Measurements from ENCODE around the gene NOVA1. TPM values are rescaled to one million over a fixed set of nuclear protein-coding genes. Genes with fewer than 3 reads are reported as not detected.

NOVA1 gene
- total and polyA plus RNA-seq, 2 of the 4 experiments (the other 2 are of a cell fraction), result 0.90 to 3.0 TPM

GRCh38 chr14:26402126-26402525 lies 195.7 kb downstream of the NOVA1 start:
- TF ChIP-seq BHLHE40 (IDR thresholded peaks at IDR 0.05; ENCODE audit: low read depth, low read length) (no peak), RCOR1 (IDR thresholded peaks at IDR 0.05; ENCODE audit: insufficient replicate concordance, low read length) (no peak), MAFK (IDR thresholded peaks at IDR 0.05; ENCODE audit: low read depth, low read length) (no peak), POLR2A (IDR thresholded peaks at IDR 0.05; ENCODE audit: low read depth, low read length) (no peak), ELK1 (IDR thresholded peaks at IDR 0.05; ENCODE audit: borderline replicate concordance, low read depth, low read length) (no peak), NFE2L2 (IDR thresholded peaks at IDR 0.05; ENCODE audit: low read depth, low read length) (no peak), RFX5 (IDR thresholded peaks at IDR 0.05; ENCODE audit: low read depth, low read length) (no peak), FOS (IDR thresholded peaks at IDR 0.05; ENCODE audit: low read depth, low read length) (no peak), CEBPB (IDR thresholded peaks at IDR 0.05; ENCODE audit: low read depth, low read length) (no peak), MAZ (IDR thresholded peaks at IDR 0.05; ENCODE audit: borderline replicate concordance, low read depth, low read length) (no peak), SMC3 (IDR thresholded peaks at IDR 0.05; ENCODE audit: low read depth, low read length) (no peak)
- intact Hi-C loops (cut with micrococcal nuclease), result no loop called here
- ChIA-PET CTCF (no interaction called here), POLR2A (ENCODE audit: unreplicated experiment) (no interaction called here)
- in situ Hi-C loops (cut with MboI; ENCODE audit: low sequenced_read_pairs), result no loop called here
- H3K4me1 ChIP-seq (ENCODE audit: control insufficient read depth, insufficient read depth, low read length), result no peaks in the 10 kb centered on the region
- no peak overlapping the region for H3K23ac ChIP-seq (ENCODE audit: low read depth, low read length)
- no peak overlapping the region for H3K4ac ChIP-seq (ENCODE audit: low read depth, low read length)
- no peak overlapping the region for H3K56ac ChIP-seq (ENCODE audit: extremely low read depth, insufficient read depth, low read length)
- no peaks in the 10 kb centered on the region for H3K79me1 ChIP-seq (ENCODE audit: low read depth in 1 of 2, low read length in 2 of 2)
- H3K14ac ChIP-seq (replicated peaks; ENCODE audit: low read depth, low read length), result no peak overlapping the region
- no peak overlapping the region for H3K4me3 ChIP-seq (ENCODE audit: insufficient read depth, low read depth, low read length)
- WGBS, 2 experiments (ENCODE audit: extremely low coverage in 2 of 2, insufficient read length in 1 of 2), result no CpG with 5 or more reads among the region's 2 CpGs
- H4K5ac ChIP-seq (ENCODE audit: low read depth, low read length), result no peak overlapping the region
- no peak overlapping the region for H2BK120ac ChIP-seq (ENCODE audit: low read depth, low read length)
- dilution Hi-C loops (cut with HindIII; ENCODE audit: low sequenced_read_pairs, unreplicated experiment), result no loop called here
- no peak overlapping the region for H2AK9ac ChIP-seq (replicated peaks; ENCODE audit: low read depth, low read length, poor library complexity)
- no peak overlapping the region for H4K91ac ChIP-seq (ENCODE audit: insufficient read depth, low read depth, low read length)
- H3K36me3 ChIP-seq (ENCODE audit: control insufficient read depth, insufficient read depth, low read length), result no peaks in the 10 kb centered on the region
- no peaks in the 10 kb centered on the region for H3K9me1 ChIP-seq (ENCODE audit: insufficient read depth, low read length)
- no peak overlapping the region for H3K18ac ChIP-seq (ENCODE audit: low read depth, low read length)
- no peaks in the 10 kb centered on the region; the same call in 1 of the 2 replicates for H3K27me3 ChIP-seq (ENCODE audit: control insufficient read depth, insufficient read depth, low read length)
- H3K9ac ChIP-seq (ENCODE audit: low read depth, low read length), result no peak overlapping the region
- H2AFZ ChIP-seq (replicated peaks; ENCODE audit: low read length, poor library complexity), result no peak overlapping the region
- H2BK5ac ChIP-seq (ENCODE audit: low read depth, low read length, poor library complexity, severe bottlenecking), result no peak overlapping the region
- BruUV-seq (replicated peaks), result no TSS peak
- H2BK20ac ChIP-seq (ENCODE audit: low read depth, low read length), result no peak overlapping the region
- no peak for DNase-seq
- H3K27ac ChIP-seq (ENCODE audit: insufficient read depth, low read length), result no peak overlapping the region
- no peak overlapping the region for H2AK5ac ChIP-seq (ENCODE audit: low read depth, low read length)
- H3K9me3 ChIP-seq (ENCODE audit: control insufficient read depth, insufficient read depth, low read length), result no peaks in the 10 kb centered on the region
- H4K20me1 ChIP-seq (ENCODE audit: insufficient read depth, low read length), result no peaks in the 10 kb centered on the region
- H3K4me2 ChIP-seq (ENCODE audit: low read depth, low read length), result no peak overlapping the region
- no peak overlapping the region for H2BK15ac ChIP-seq (ENCODE audit: low read depth, low read length)
- no peak overlapping the region for H4K8ac ChIP-seq (ENCODE audit: low read depth in 2 of 2, low read length in 2 of 2)
- ATAC-seq (ENCODE audit: low read depth), result no peak
